HG02623 (cell line): ENCODE measurements around the gene FCHSD1.
A peak's percentile ranks its signal among the peaks of the same experiment; 100 is the strongest.
"Not testable (repeated sequence)": the region's sequence is repeated elsewhere in the genome, so short reads cannot be mapped to it uniquely, and the experiment has no call there.

Source experiments
- ATAC-seq: cut with Tn5 transposase; IDR thresholded peaks from one replicate; pipeline ENCODE4 v1.9.1; 2021; ENCODE audit warnings: moderate library complexity; ENCODE audit not compliant: unreplicated experiment

FCHSD1 gene

GRCh38 chr5:141618030-141618803 lies 33.0 kb downstream of the FCHSD1 start:
- peak; percentile 18 for ATAC-seq

DNA sequence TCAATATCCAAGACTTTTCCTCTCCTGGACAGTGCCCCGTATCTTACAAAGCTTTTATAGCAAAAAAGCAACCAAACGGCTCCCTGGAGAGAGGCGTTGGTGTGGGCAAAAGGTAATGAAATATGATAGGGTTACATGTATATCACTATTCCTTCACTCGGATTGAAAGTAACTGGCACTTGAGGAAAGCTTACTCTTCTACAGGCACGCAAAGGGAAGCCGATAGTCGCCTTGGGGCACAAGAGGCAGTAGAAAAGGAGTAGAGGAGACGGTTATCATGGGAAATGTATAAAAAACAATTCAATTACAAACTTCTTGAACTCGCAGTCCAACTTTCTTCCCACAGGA lies 33.6 kb downstream of the FCHSD1 start:
- ATAC-seq: no peak

GRCh38 chr5:141617128-141617527 lies 34.1 kb downstream of the FCHSD1 start:
- no peak for ATAC-seq

DNA sequence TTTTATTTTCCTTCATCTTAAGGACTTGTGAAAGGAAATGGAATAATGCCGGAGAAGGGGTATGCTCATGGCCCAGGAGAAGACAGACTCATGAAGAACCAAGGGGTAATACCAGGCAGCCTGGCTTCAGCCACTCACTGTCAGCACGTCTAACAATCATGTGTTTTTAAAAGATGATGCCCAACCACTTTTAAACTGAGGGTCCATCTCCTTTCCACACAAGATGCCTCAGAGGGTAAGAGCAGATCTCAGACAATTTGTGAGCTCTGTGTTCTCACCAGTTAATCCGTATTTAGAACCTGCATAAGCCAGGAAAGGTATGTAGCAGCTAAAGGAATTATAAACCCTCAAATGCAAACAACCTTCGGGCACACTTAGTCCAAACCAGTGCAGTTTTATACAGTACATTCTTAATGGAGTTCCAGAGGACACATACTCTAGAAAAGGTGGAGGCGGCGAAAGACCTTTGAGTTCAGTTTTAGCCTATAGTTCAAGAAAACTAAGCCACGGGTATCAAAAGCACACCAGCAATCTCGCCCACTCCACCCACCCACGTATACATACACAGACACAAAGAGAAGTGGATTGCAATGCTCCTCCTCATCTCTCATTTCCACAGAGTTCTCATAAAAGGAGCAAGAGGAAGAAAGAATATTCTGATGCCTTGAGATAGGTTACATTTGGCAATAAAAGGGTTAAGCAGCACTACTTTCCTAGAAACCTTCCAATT lies 35.1 kb downstream of the FCHSD1 start:
- ATAC-seq: no peak

DNA sequence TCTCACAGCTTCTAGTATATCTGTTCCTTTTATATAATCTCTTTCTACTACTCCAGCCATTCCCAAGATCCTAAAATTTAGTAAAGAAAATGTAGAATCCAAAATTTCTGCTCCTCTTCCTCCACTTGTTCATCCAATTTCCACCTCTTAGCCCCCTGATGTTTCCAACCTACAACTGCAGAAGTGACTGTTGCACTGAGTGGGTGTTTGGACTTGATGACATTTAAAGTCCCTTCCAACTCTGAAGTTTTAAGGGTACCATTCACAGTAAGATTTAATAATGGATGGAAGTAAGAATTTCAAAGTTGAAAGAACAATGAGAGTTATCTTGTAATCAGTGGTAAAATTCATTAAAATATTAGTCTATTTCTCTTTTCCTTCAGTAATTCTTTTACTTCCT lies 37.9 kb downstream of the FCHSD1 start:
- no peak for ATAC-seq

DNA sequence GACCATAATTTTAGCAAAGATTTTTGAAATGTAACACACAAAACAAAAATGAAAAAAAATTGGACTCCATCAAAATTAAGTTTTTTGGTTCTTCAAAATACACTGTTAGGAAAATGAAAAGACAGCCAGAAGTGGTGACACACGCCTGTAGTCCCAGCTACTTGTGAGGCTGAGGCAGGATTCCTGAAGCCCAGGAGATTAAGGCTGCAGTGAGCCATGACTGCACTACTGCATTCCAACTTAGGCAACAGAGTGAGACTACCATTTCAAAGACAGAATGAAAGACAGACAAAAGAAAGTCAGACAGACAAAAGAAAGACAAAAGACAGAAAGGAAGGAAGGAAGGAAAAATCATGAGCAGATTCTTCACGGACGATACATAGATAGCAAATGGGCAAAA lies 39.9 kb downstream of the FCHSD1 start:
- no peak for ATAC-seq

DNA sequence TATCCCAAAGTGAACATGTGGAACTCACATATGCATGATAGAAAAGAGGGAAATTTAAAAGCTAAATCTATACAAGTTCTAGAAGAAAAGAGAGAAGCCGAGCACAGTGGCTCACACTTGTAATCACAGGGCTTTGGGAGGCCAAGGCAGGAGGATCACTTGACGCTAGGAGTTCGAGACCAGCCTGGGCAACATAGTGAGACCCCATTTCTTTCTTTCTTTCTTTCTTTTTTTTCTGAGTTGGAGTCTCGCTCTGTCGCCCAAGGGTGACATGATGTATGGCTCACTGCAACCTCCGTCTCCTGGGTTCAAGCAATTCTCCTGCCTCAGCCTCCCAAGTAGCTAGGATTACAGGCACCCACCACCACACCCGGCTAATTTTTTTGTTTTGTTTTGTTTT lies 41.3 kb downstream of the FCHSD1 start:
- not testable (repeated sequence) for ATAC-seq

DNA sequence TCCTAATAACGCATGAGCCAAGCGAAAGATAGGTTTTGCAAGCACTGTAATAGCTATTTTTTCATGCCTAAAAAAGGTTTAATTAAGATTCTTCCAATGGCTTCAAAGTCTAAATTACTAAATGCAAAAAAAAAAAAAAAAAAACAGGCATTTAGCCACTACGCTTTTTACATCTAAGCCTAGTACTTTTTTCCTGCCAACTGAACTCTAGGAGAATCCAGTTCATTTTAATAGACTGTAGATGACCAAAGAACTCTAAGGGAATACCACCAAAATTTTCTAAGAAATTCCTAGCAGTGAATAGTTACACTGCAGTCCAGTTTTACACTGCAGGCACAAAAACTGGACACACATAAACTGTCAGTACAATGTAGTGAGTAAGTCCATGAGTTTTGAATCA lies 42.2 kb downstream of the FCHSD1 start:
- no peak for ATAC-seq

DNA sequence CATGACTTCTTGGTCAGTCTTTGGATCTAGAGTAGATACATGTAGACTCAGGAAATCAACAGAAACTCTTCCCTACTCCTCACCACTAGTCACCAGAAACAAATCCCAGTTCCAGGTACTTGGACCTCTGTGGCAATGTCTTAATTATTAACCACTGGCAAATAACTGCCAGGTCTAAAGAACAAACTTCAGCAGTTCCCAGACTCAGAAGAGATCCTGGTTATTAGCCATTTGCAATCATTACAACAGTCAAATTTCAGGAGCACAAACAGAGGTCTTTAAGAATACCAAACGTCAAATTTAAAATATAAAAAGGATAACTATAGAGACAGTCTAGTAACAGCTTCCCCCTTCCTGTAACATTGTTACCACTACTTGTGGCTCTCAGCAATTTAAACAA lies 42.7 kb downstream of the FCHSD1 start:
- no peak for ATAC-seq

DNA sequence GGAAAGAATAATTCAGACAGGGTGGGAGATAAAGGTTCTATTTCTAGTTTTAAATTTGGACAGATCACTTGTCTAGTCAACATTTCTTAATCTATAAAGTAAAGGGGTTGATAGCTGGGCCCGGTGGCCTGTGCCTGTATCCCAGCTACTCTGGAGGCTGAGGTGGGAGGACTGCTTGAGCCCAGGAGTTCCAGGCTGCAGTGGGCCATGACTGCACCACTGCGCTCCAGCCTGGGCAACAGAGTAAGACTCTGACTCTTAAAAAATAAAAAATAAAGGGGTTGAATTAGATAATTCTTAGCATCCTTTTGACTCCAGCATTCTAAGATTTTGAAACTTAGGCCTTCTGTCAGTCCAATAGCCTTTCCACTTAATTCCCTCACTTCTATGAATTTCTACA lies 43.2 kb downstream of the FCHSD1 start:
- no peak for ATAC-seq

DNA sequence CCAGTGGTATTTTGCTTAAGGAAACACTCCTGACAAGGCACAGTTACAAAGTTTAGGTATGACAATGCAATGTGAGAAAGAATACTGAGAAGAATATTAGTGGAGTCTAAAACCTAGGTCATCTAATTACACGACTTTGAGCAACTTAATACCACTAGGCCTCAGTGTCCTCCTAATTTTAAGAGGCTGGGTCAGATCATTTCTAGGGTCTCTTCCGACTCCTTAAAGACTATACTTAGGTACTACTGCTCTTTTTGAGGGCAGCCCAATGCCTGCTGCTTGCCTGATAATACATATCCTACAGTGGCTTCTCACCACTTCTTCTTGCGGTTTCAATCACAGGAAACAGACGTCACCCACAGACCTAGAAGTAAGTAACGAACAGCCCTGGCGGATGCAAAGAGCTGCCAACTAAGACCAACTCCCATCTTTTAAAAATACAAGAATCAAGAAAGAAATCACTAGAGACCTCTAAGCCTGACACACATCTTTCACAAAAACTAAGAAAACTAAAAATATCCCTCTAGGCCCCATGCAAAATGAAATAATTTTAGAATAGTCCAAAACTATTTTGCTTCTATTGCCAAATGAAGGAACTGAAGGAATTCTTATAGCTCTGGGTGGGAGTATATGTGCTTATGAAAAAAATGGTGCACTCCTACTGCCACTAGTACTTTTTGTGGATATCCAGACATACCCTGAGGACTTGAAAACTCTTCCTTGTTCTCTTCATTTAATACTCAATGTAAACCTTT lies 45.5 kb downstream of the FCHSD1 start:
- peak; percentile 98 for ATAC-seq

- ATAC-seq: no peak
These were observed 47.1 kb downstream of the FCHSD1 start for GRCh38 chr5:141603923-141604717.

DNA sequence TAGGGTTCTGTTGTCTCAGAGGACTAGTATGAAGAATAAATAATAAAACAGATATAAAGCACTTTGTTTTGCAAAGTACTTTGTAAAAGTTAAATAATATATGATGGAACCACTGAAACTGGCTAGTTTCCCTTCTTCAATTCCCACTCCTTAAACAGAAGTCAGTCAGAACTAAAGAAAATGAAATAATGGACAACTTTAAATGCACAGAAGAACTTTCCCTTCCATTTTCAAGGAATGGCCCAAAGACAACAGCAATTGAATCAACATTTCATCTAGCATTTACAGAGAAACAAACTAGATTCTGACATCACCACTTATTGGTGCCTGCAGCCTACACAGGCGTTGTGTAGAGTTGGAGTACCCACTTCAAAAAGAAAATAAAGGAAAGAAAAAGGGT lies 48.6 kb downstream of the FCHSD1 start:
- ATAC-seq: no peak

DNA sequence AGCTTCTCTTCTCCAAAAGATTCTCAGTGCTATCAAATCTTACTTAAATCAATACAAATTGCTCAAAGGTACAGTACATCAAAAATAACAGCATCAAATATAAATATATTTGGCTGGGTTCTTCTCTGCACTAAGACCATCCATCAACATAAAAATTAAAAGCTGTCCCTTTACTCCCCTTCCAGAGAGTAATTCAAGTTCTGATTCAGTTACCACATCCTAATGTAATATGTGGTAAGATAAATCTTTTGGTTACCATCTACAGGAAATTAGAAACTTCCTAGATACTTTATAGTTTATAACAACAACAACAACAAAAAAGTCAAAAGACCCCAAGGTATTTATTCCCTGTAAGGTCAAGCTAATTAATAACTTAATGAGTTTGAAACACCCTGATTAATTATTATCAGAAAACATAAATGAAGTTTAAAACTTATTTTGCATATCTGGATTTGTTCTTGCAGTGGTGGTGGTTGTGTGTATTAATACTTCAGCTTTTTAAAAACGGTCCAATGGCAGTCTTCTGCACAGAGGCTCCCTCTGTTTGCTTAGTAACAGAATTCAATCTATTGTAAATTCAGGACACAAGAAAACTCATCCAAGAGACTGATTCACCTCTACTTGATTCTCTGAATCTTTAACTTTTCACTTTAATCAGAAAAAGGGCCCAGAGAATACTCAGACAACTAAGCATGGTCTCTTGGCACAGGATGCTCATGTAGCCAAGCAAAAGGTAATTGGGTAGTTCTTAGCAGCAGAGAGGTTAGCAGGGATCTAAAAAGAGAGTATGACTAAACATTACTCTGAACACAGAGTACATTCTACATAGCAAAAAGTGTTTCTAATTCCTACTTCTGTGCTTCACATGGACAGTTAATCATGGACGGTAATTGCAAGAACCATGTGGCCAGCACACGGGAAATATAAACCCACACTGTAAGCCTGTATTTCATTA lies 52.5 kb downstream of the FCHSD1 start:
- no peak for ATAC-seq

DNA sequence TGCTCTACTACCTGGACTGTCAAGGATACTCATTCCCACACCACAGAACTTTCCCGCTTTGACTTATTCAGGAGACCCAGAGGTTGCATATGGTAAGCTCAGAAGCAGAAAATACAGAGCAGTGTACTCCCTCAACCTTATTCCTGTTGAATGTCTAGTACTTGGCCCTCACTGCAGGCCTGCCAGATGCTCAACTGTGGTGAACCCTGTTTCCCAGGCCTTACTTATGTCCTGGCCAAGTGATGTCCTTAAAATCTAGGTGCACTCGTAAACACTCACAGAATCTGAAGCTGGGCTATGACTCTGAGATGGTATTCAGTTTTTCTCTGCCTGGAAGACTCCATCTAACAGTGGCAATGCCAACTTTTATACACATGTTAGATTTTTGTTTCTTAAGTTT lies 53.4 kb downstream of the FCHSD1 start:
- ATAC-seq: no peak

DNA sequence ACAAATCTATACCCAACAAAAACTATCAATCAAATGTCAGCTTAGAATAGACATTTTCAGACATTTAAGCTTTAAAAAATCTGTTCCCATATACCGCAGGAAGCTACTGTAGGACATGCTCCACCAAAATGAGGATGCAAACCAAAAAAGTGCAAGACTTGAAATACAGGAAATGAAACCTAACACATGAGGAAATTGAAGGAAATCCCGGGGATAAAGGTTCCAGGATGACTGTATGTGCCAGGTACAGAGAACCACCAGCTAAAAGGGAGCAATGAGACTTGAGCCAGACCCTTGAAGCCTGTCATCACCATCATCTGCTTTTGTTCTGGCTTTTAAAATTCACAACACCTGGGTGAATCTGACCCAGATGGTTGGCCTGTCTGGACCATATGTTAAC lies 53.8 kb downstream of the FCHSD1 start:
- ATAC-seq: no peak

GRCh38 chr5:141596867-141597266 lies 54.4 kb downstream of the FCHSD1 start:
- no peak for ATAC-seq

- ATAC-seq: no peak
These were observed 61.1 kb downstream of the FCHSD1 start for GRCh38 chr5:141590127-141590526.
